Adrenal gland (tissue), 12 donors: Measurements from ENCODE around the gene MAP2K5. TPM values are rescaled to one million over a fixed set of nuclear protein-coding genes. Genes with fewer than 3 reads are reported as not detected.

Source experiments
- DNase-seq, 7 donors: peaks; one replicate each; pipeline ENCODE4 v3.0.0-alpha.2; 2019 to 2020
- H3K27ac ChIP-seq, 5 donors: fragments of 200-600 bp; sonication (generic) in 4 of 5; 1 replicate in 3 of 5; 2 replicates in 2 of 5; pipeline versions ENCODE4 v1.5.1 to v1.8.0; 2016 to 2020; ENCODE audit warnings: mild to moderate bottlenecking in 1 of 5
- H3K27me3 ChIP-seq: fragments of 200-600 bp; 2 replicates; pipeline ENCODE4 v1.8.0; 2021
- H3K36me3 ChIP-seq, 2 donors: fragments of 200-600 bp; replicated peaks in 1 of 2; 1 replicate in 1 of 2; 2 replicates in 1 of 2; pipeline versions ENCODE4 v1.5.1 to v1.8.0; 2018 to 2022
- H3K4me1 ChIP-seq, 2 donors: fragments of 200-600 bp; replicated peaks in 1 of 2; 1 replicate in 1 of 2; 2 replicates in 1 of 2; pipeline versions ENCODE4 v1.5.1 to v1.8.0; 2018 to 2021
- H3K4me3 ChIP-seq, 4 donors: fragments of 200-600 bp; sonication (generic) in 3 of 4; one replicate each; pipeline ENCODE4 v1.5.1; 2016 to 2018
- H3K9me3 ChIP-seq, 3 donors: fragments of 200-600 bp; sonication (generic) in 1 of 3; replicated peaks in 1 of 3; 1 replicate in 2 of 3; 2 replicates in 1 of 3; pipeline versions ENCODE4 v1.5.1 to v1.8.0; 2016 to 2021
- CTCF ChIP-seq, 6 experiments: fragments of 450-650 bp in 4 of 6; fragments of 200-600 bp in 2 of 6; sonication (generic) in 1 of 6; IDR thresholded peaks; 1 replicate in 5 of 6; 2 replicates in 1 of 6; pipeline versions ENCODE4 v1.5.1 to v1.8.0; 2016 to 2021; ENCODE audit warnings: antibody characterized with exemption in 6 of 6, mild to moderate bottlenecking in 2 of 6, moderate library complexity in 1 of 6
- POLR2A ChIP-seq, 2 donors: fragments of 450-650 bp; IDR thresholded peaks; one replicate each; pipeline ENCODE4 v1.6.1; 2017; ENCODE audit warnings: antibody characterized with exemption in 2 of 2, mild to moderate bottlenecking in 2 of 2, moderate library complexity in 1 of 2
- WGBS, 4 donors: extraction: QIAGEN DNeasy Blood & Tissue Kit in 2 of 4; methylation state at CpG; one replicate each; pipeline versions ENCODE4 v1.1.5 to v1.1.7; 2013 to 2017; 5-methylcytosine and 5-hydroxymethylcytosine counted together
- intact Hi-C, 2 donors: fragments of 100-400 bp; cut with DNase I; formaldehyde crosslinking; loops; one replicate each; pipeline versions ENCODE4 v1.14.1 to v1.15.0; 2022 to 2023
- polyA plus RNA-seq, 3 donors: library from polyadenylated mRNA; stranded (reverse); fragments of 200-250 nt in 2 of 3; fragments of 350-450 nt in 1 of 3; fragmentation: Illumina TruSeq in 1 of 3; extraction: RNeasy Lipid Tissue Mini Kit (QIAGEN cat#74804) in 1 of 3; gene quantifications; one replicate each; pipeline ENCODE4 v1.2.3, GENCODE V29; 2013 to 2014
- total RNA-seq, 9 donors: library from RNA; depleted of rRNA in 4 of 9; stranded (reverse); fragments of >200 nt in 4 of 9; fragments of 120-200 nt in 1 of 9; fragmentation: NEBNext Ultra II Directional in 1 of 9; extraction: Animal tissue kit (Norgen Biotek cat#: 25700) in 1 of 9; gene quantifications; one replicate each; pipeline versions ENCODE4 v1.1.0 to v1.2.4, GENCODE V29; 2013 to 2023
- donor health status: healthy with polysubstance abuse.
- donor health status: Bipolar disorder and iron deficiency.
- donor health status: DM: yes; HTN: yes; CAD: no.
- donor health status: DM: no; HTN: no; CAD: no.
- donor health status: DM: no; HTN: no; CAD: no.
- donor health status: DM: yes; HTN: yes; CAD: no.

MAP2K5 gene
- total and polyA plus RNA-seq, 12 donors = 10.3 to 33.8 (median 17.0) TPM

GRCh38 chr15:67838789-67839332 lies 296.4 kb downstream of the MAP2K5 start:
- 5 to 16% (median 10%) methylated on average over 8 to 25 of the region's 25 CpGs for WGBS, 4 donors
- intact Hi-C loops = loop anchor here (5.0 to 10.0 kb wide), 4 partner anchors 314 to 894 kb away; partner anchors contain the start of gene C15orf61 (in 1 of the 2)
- H3K36me3 ChIP-seq = no peaks in the 10 kb centered on the region
- H3K4me3 ChIP-seq = peak overlapping the region in 1 of 4 donors; percentile 67
- DNase-seq = peak in 6 of 7 donors; percentile 63 to 82 (median 76)
- TF ChIP-seq CTCF (IDR thresholded peaks at IDR 0.05) = peak in 2 of 6 experiments; percentile 26 to 39
- peak in 1 of 2 donors; percentile 42 for TF ChIP-seq POLR2A (IDR thresholded peaks at IDR 0.05)
- peaks cover 7 to 47% of the 10 kb centered on the region in 2 donors for H3K4me1 ChIP-seq
- H3K27me3 ChIP-seq = peaks cover 17% of the 10 kb centered on the region
- H3K27ac ChIP-seq = peak overlapping the region in 4 of 5 donors; percentile 71 to 99 (median 96)
- no peaks in the 10 kb centered on the region for H3K9me3 ChIP-seq

- Histone ChIP-seq H3K27ac (peak overlapping the region in 4 of 5 donors; percentile 96 to 99 (median 96)), H3K27me3 (peaks cover 11% of the 10 kb centered on the region), H3K9me3 (no peaks in the 10 kb centered on the region), H3K36me3 (no peaks in the 10 kb centered on the region), H3K4me1 (peaks cover under 1 to 42% of the 10 kb centered on the region in 2 donors), H3K4me3 (peak overlapping the region in 1 of 4 donors; percentile 67)
- peak in 3 of 7 donors; percentile 31 to 74 (median 46) for DNase-seq
- intact Hi-C loops = loop anchor here (5.0 to 10.0 kb wide), 4 partner anchors 315 to 895 kb away; partner anchors contain the start of gene C15orf61 (in 1 of the 2)
- WGBS, 4 donors = 2 to 4% (median 2%) methylated on average over 12 of the region's 12 CpGs
- TF ChIP-seq CTCF (IDR thresholded peaks at IDR 0.05) (no peak), POLR2A (IDR thresholded peaks at IDR 0.05) (no peak)
These were observed 297.0 kb downstream of the MAP2K5 start for GRCh38 chr15:67839499-67839928.

DNA sequence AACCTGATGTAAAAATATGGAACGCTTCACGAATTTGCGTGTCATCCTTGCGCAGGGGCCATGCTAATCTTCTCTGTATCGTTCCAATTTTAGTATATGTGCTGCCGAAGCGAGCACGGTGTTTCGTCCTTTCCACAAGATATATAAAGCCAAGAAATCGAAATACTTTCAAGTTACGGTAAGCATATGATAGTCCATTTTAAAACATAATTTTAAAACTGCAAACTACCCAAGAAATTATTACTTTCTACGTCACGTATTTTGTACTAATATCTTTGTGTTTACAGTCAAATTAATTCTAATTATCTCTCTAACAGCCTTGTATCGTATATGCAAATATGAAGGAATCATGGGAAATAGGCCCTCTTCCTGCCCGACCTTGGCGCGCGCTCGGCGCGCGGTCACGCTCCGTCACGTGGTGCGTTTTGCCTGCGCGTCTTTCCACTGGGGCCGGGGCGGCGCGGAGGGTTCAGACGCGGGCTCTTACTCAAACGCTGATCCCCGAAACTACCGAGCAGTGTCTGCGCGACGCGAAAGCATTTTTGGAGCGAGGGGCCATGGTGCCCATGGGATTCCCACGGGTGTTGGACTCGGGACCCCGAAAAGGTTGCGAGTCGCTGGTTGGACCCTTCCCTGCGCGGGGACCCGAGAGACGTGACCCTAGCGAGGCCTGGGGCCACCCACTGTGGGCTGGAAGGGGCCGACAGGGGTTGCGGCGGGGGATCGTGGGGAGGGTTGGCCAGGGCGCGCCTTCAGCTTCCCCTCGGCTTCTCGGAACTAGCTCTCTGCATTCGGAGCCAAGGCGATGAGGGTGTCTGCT lies 297.6 kb downstream of the MAP2K5 start, which contains the start of gene RNU6-1:
TSS of gene RNU6-1 (minus strand) at position 117 of the 820 bp plus-strand sequence.
- intact Hi-C loops = loop anchor here (5.0 to 10.0 kb wide), 4 partner anchors 315 to 895 kb away; partner anchors contain the start of gene C15orf61 (in 1 of the 2)
- H3K27ac ChIP-seq = peak within 1 kb of the TSS; percentile 95 to 99 (median 96)
- peak within 1 kb of the TSS; percentile 46 to 89 (median 61) for H3K4me3 ChIP-seq
- peak; percentile 92 to 98 (median 95) for DNase-seq
- no peaks in the 10 kb centered on the region for H3K9me3 ChIP-seq
- TF ChIP-seq POLR2A (IDR thresholded peaks at IDR 0.05) = peak; percentile 78 to 91
- no peak for TF ChIP-seq CTCF (IDR thresholded peaks at IDR 0.05)
- 0% methylated on average over 25 to 62 of the region's 62 CpGs for WGBS, 4 donors
- no peaks in the 10 kb centered on the region for H3K36me3 ChIP-seq
- H3K27me3 ChIP-seq = peaks cover 5% of the 10 kb centered on the region
- peaks cover 0 to 35% of the 10 kb centered on the region in 2 donors for H3K4me1 ChIP-seq
